ENCODE data around the gene NDUFB7. TPM values are rescaled to one million over a fixed set of nuclear protein-coding genes. Genes with fewer than 3 reads are reported as not detected.
"Not testable (repeated sequence)": the region's sequence is repeated elsewhere in the genome, so short reads cannot be mapped to it uniquely, and the experiment has no call there.

NDUFB7 gene
- total and polyA plus RNA-seq, 9 donors = 105 to 283 (median 131) TPM

DNA sequence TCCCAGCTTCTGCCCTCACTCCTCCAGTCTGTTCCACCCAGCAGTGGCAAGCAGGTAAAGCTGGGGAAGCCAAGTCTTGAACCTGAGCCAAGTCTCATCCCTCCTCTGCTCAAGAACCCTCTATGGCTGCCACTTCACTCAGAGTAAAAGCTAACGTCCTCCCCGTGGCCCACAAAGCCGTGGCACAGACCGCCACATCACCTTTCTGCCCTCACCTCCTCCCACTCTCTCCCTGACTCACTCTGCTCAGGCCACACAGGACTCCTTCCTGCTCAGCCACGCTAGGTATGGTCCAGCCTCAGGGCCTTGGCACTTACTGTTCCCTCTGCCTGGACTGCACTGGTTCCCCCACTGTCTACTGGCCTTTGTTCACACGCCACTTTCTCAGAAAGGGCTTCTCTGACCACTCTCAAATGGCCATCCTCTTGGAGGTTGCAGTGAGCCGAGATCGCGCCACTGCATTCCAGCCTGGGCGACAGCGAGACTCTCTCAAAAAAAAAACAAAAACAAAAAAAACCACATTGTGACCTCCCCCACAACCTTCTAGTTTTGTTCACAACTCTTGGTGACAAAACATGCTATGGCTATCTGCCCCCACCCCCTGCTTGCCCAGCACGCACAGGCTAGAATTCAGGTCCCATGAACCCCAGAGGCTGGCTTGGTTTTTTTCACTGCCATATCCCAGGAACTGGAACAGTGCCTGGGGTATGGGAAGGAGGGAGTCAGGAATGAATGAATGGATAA lies 15.8 kb downstream of the NDUFB7 start:
- H3K4me1 ChIP-seq (ENCODE audit: control insufficient read depth, insufficient read depth, low read length) = peaks cover 66% of the 10 kb centered on the region
- no peak overlapping the region for H3K4me3 ChIP-seq (ENCODE audit: low read length)
- H3K36me3 ChIP-seq (ENCODE audit: control insufficient read depth, insufficient read depth, low read length) = peaks cover 10% of the 10 kb centered on the region
- no peaks in the 10 kb centered on the region for H3K9me3 ChIP-seq (replicated peaks; ENCODE audit: control insufficient read depth, low read depth, low read length)
- WGBS (ENCODE audit: insufficient coverage) = 90% methylated on average over 11 of the region's 12 CpGs
- H3K27me3 ChIP-seq (ENCODE audit: control insufficient read depth, insufficient read depth, low read length) = no peaks in the 10 kb centered on the region
- no peak for DNase-seq
- H3K27ac ChIP-seq (ENCODE audit: low read length) = no peak overlapping the region

- Histone ChIP-seq H3K4me3 (ENCODE audit: low read length) (no peak overlapping the region), H3K36me3 (ENCODE audit: control insufficient read depth, insufficient read depth, low read length) (peaks cover 20% of the 10 kb centered on the region), H3K27me3 (ENCODE audit: control insufficient read depth, insufficient read depth, low read length) (no peaks in the 10 kb centered on the region), H3K4me1 (ENCODE audit: control insufficient read depth, insufficient read depth, low read length) (peaks cover 59% of the 10 kb centered on the region), H3K27ac (ENCODE audit: low read length) (peak overlapping the region; percentile 47), H3K9me3 (replicated peaks; ENCODE audit: control insufficient read depth, low read depth, low read length) (no peaks in the 10 kb centered on the region)
- no peak for DNase-seq
- WGBS (ENCODE audit: insufficient coverage) = 33% methylated on average over 4 of the region's 6 CpGs
Measured at GRCh38 chr19:14554382-14554812, 17.5 kb downstream of the NDUFB7 start.

DNA sequence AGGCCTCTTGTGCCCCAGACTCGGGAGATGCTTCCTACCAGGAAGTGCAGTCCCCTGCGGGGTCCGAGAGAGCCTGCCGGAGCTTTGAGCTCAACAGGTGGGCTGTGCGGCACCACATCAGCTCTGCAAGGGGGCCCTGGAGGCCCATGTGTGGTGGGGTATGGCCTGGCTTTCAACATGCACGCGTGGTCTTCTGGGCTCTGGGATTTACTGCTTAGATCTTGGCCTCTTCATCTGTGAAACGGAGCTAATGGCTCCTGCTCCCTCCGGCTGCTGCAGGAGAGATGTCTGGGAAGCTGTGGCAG lies 18.0 kb downstream of the NDUFB7 start:
- H3K4me3 ChIP-seq (ENCODE audit: low read length) = no peak overlapping the region
- H3K27ac ChIP-seq (ENCODE audit: low read length) = peak overlapping the region; percentile 47
- no peaks in the 10 kb centered on the region for H3K9me3 ChIP-seq (replicated peaks; ENCODE audit: control insufficient read depth, low read depth, low read length)
- H3K27me3 ChIP-seq (ENCODE audit: control insufficient read depth, insufficient read depth, low read length) = no peaks in the 10 kb centered on the region
- peaks cover 24% of the 10 kb centered on the region for H3K36me3 ChIP-seq (ENCODE audit: control insufficient read depth, insufficient read depth, low read length)
- no peak for DNase-seq
- H3K4me1 ChIP-seq (ENCODE audit: control insufficient read depth, insufficient read depth, low read length) = peaks cover 55% of the 10 kb centered on the region
- 48% methylated on average over 5 of the region's 9 CpGs for WGBS (ENCODE audit: insufficient coverage)

GRCh38 chr19:14553042-14553938 lies 18.6 kb downstream of the NDUFB7 start:
- Histone ChIP-seq H3K4me1 (ENCODE audit: control insufficient read depth, insufficient read depth, low read length) (peaks cover 49% of the 10 kb centered on the region), H3K4me3 (ENCODE audit: low read length) (no peak overlapping the region), H3K36me3 (ENCODE audit: control insufficient read depth, insufficient read depth, low read length) (peaks cover 30% of the 10 kb centered on the region), H3K27ac (ENCODE audit: low read length) (peak overlapping the region; percentile 47), H3K9me3 (replicated peaks; ENCODE audit: control insufficient read depth, low read depth, low read length) (no peaks in the 10 kb centered on the region), H3K27me3 (ENCODE audit: control insufficient read depth, insufficient read depth, low read length) (no peaks in the 10 kb centered on the region)
- 90% methylated on average over 34 of the region's 35 CpGs for WGBS (ENCODE audit: insufficient coverage)
- DNase-seq = no peak

DNA sequence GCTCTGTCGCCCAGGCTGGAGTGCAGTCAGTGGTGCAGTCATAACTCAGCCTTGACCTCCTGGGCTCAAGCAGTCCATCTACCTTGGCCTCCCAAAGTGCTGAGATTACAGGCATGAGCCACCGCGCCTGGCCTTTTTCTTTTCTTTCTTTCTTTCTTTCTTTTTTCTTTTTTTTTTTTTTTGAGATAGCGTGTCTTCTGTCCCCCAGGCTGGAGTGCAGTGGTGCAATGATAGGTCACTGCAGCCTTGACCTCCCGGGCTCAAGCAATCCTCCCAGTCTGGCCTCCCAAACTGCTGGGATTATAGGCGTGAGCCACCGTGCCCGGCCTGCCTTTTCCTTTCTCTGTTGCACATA lies 19.9 kb downstream of the NDUFB7 start:
- WGBS (ENCODE audit: insufficient coverage) = 73% methylated on average over 3 of the region's 8 CpGs
- H3K27me3 ChIP-seq (ENCODE audit: control insufficient read depth, insufficient read depth, low read length); DNase-seq; H3K9me3 ChIP-seq (replicated peaks; ENCODE audit: control insufficient read depth, low read depth, low read length); H3K4me3 ChIP-seq (ENCODE audit: low read length): not testable (repeated sequence)
- peak overlapping the region; percentile 55 for H3K27ac ChIP-seq (ENCODE audit: low read length)
- H3K4me1 ChIP-seq (ENCODE audit: control insufficient read depth, insufficient read depth, low read length) = peaks cover 49% of the 10 kb centered on the region
- peaks cover 32% of the 10 kb centered on the region for H3K36me3 ChIP-seq (ENCODE audit: control insufficient read depth, insufficient read depth, low read length)

GRCh38 chr19:14551134-14552005 lies 20.5 kb downstream of the NDUFB7 start:
- DNase-seq = peak; percentile 77
- H3K36me3 ChIP-seq (ENCODE audit: control insufficient read depth, insufficient read depth, low read length) = peaks cover 32% of the 10 kb centered on the region
- H3K27ac ChIP-seq (ENCODE audit: low read length) = peak overlapping the region; percentile 69
- not testable (repeated sequence) for H3K4me3 ChIP-seq (ENCODE audit: low read length); H3K27me3 ChIP-seq (ENCODE audit: control insufficient read depth, insufficient read depth, low read length); H3K9me3 ChIP-seq (replicated peaks; ENCODE audit: control insufficient read depth, low read depth, low read length)
- peaks cover 48% of the 10 kb centered on the region for H3K4me1 ChIP-seq (ENCODE audit: control insufficient read depth, insufficient read depth, low read length)
- 17% methylated on average over 4 of the region's 12 CpGs for WGBS (ENCODE audit: insufficient coverage)

GRCh38 chr19:14550201-14550754 lies 21.6 kb downstream of the NDUFB7 start:
- 62% methylated on average over 14 of the region's 15 CpGs for WGBS (ENCODE audit: insufficient coverage)
- Histone ChIP-seq H3K27ac (ENCODE audit: low read length) (no peak overlapping the region), H3K27me3 (ENCODE audit: control insufficient read depth, insufficient read depth, low read length) (no peaks in the 10 kb centered on the region), H3K4me3 (ENCODE audit: low read length) (no peak overlapping the region), H3K4me1 (ENCODE audit: control insufficient read depth, insufficient read depth, low read length) (peaks cover 58% of the 10 kb centered on the region), H3K36me3 (ENCODE audit: control insufficient read depth, insufficient read depth, low read length) (peaks cover 35% of the 10 kb centered on the region), H3K9me3 (replicated peaks; ENCODE audit: control insufficient read depth, low read depth, low read length) (no peaks in the 10 kb centered on the region)
- no peak for DNase-seq

DNA sequence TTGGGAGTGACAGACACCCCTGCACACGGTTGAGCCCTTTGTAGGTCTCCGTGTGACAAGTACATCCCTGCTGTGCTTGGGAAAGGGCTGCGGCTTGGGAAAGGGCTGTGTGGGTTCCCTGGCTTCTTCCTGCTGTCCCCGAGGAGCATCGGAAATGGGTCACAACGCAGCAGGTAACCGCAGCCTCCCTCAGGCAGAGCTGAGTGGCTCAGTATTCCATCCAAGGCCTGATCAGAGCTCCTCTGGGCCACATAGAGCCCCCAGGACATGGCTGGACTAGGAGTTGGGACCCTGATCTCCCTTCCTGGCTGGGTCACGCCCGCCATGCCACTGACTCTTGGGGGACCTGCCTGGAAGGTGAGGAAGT lies 26.2 kb downstream of the NDUFB7 start:
- no peak overlapping the region for H3K4me3 ChIP-seq (ENCODE audit: low read length)
- H3K27ac ChIP-seq (ENCODE audit: low read length) = peak overlapping the region; percentile 92
- H3K27me3 ChIP-seq (ENCODE audit: control insufficient read depth, insufficient read depth, low read length) = no peaks in the 10 kb centered on the region
- H3K9me3 ChIP-seq (replicated peaks; ENCODE audit: control insufficient read depth, low read depth, low read length) = no peaks in the 10 kb centered on the region
- H3K36me3 ChIP-seq (ENCODE audit: control insufficient read depth, insufficient read depth, low read length) = peaks cover 27% of the 10 kb centered on the region
- 74% methylated on average over 9 of the region's 9 CpGs for WGBS (ENCODE audit: insufficient coverage)
- H3K4me1 ChIP-seq (ENCODE audit: control insufficient read depth, insufficient read depth, low read length) = peaks cover 54% of the 10 kb centered on the region
- DNase-seq = no peak

GRCh38 chr19:14544977-14545715 lies 26.7 kb downstream of the NDUFB7 start:
- DNase-seq = peak; percentile 90
- Histone ChIP-seq H3K4me3 (ENCODE audit: low read length) (no peak overlapping the region), H3K36me3 (ENCODE audit: control insufficient read depth, insufficient read depth, low read length) (peaks cover 23% of the 10 kb centered on the region), H3K4me1 (ENCODE audit: control insufficient read depth, insufficient read depth, low read length) (peaks cover 49% of the 10 kb centered on the region), H3K27ac (ENCODE audit: low read length) (peak overlapping the region; percentile 92), H3K27me3 (ENCODE audit: control insufficient read depth, insufficient read depth, low read length) (no peaks in the 10 kb centered on the region), H3K9me3 (replicated peaks; ENCODE audit: control insufficient read depth, low read depth, low read length) (no peaks in the 10 kb centered on the region)
- 87% methylated on average over 14 of the region's 21 CpGs for WGBS (ENCODE audit: insufficient coverage)

Measured in muscle of leg (tissue), 11 donors.